ENCODE results near the gene P2RY11. TPM values are rescaled to one million over a fixed set of nuclear protein-coding genes. Genes with fewer than 3 reads are reported as not detected.

P2RY11 gene
- total RNA-seq, 1 donor from 2014 or later: 25.9 TPM

DNA sequence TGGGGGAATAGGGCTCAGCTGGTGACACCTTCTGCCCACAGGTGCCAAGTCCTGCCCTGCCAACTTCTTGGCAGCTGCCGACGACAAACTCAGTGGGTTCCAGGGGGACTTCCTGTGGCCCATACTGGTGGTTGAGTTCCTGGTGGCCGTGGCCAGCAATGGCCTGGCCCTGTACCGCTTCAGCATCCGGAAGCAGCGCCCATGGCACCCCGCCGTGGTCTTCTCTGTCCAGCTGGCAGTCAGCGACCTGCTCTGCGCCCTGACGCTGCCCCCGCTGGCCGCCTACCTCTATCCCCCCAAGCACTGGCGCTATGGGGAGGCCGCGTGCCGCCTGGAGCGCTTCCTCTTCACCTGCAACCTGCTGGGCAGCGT is 2.1 kb downstream of the P2RY11 start:
- H3K4me1 Mint-ChIP-seq: no peaks in the 10 kb centered on the region
- H3K36me3 Mint-ChIP-seq (ENCODE audit: low read depth): peaks cover 5% of the 10 kb centered on the region
- DNase-seq (ENCODE audit: low read depth, low spot score): no peak
- H3K9me3 Mint-ChIP-seq: no peaks in the 10 kb centered on the region
- no peak overlapping the region for H3K27ac Mint-ChIP-seq (ENCODE audit: unreplicated experiment)
- TF ChIP-seq CTCF (conservative IDR thresholded peaks at IDR 0.05): no peak
- peaks cover 12% of the 10 kb centered on the region for H3K27me3 Mint-ChIP-seq (ENCODE audit: low read depth)
- H3K4me3 Mint-ChIP-seq: peak overlapping the region; percentile 79

GRCh38 chr19:10113964-10114650 is 2.6 kb downstream of the P2RY11 start:
- Mint-ChIP-seq H3K4me1 (peaks cover 4% of the 10 kb centered on the region), H3K27me3 (ENCODE audit: low read depth) (peaks cover 12% of the 10 kb centered on the region), H3K27ac (ENCODE audit: unreplicated experiment) (no peak overlapping the region), H3K36me3 (ENCODE audit: low read depth) (peaks cover 5% of the 10 kb centered on the region), H3K4me3 (peak overlapping the region; percentile 83), H3K9me3 (no peaks in the 10 kb centered on the region)
- no peak for DNase-seq (ENCODE audit: low read depth, low spot score)
- TF ChIP-seq CTCF (conservative IDR thresholded peaks at IDR 0.05): no peak

- Mint-ChIP-seq H3K4me3 (peak overlapping the region; percentile 83), H3K4me1 (peaks cover 8% of the 10 kb centered on the region), H3K27me3 (ENCODE audit: low read depth) (peaks cover 15% of the 10 kb centered on the region), H3K36me3 (ENCODE audit: low read depth) (peaks cover 2% of the 10 kb centered on the region), H3K27ac (ENCODE audit: unreplicated experiment) (no peak overlapping the region), H3K9me3 (no peaks in the 10 kb centered on the region)
- no peak for DNase-seq (ENCODE audit: low read depth, low spot score)
- TF ChIP-seq CTCF (conservative IDR thresholded peaks at IDR 0.05): no peak
These were observed 3.3 kb downstream of the P2RY11 start for GRCh38 chr19:10114651-10115391.

DNA sequence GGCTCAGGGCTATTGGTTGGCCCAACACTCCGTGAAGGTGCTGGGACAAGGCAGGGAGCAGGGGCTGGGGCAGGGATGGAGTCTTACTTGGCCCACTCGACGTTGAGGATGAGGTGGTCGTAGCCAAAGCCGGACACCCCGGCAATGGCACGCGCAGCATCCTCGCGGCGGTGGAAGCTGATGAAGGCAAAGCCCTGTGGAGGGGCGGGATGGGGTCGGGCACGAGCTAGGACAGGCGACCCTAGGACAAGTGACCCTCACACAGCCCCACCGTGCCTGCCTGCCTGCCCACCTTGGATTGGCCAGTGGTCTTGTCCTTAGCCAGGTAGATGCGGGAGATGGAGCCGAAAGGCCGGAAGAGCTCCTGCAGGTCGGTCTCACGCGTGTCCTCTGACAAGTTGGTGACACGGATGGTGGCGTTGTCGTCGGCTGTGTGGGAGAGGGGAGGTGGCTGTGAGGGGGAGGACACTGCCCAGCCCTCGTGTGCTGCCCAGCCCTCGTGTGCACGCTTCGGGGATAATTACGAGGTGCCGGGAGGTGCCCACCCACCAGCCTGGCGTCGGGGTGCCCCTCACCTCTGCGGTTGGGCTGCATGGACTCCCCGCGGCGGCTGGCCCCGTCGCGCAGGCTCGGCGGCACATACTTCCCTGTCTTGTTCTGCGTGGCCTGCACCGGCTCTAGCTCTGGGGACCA is 4.0 kb downstream of the P2RY11 start:
- TF ChIP-seq CTCF (conservative IDR thresholded peaks at IDR 0.05): no peak
- H3K4me1 Mint-ChIP-seq: peaks cover 11% of the 10 kb centered on the region
- H3K27me3 Mint-ChIP-seq (ENCODE audit: low read depth): peaks cover 16% of the 10 kb centered on the region
- peak overlapping the region; percentile 84 for H3K4me3 Mint-ChIP-seq
- DNase-seq (ENCODE audit: low read depth, low spot score): no peak
- no peaks in the 10 kb centered on the region for H3K9me3 Mint-ChIP-seq
- no peak overlapping the region for H3K27ac Mint-ChIP-seq (ENCODE audit: unreplicated experiment)
- peaks cover 3% of the 10 kb centered on the region for H3K36me3 Mint-ChIP-seq (ENCODE audit: low read depth)

DNA sequence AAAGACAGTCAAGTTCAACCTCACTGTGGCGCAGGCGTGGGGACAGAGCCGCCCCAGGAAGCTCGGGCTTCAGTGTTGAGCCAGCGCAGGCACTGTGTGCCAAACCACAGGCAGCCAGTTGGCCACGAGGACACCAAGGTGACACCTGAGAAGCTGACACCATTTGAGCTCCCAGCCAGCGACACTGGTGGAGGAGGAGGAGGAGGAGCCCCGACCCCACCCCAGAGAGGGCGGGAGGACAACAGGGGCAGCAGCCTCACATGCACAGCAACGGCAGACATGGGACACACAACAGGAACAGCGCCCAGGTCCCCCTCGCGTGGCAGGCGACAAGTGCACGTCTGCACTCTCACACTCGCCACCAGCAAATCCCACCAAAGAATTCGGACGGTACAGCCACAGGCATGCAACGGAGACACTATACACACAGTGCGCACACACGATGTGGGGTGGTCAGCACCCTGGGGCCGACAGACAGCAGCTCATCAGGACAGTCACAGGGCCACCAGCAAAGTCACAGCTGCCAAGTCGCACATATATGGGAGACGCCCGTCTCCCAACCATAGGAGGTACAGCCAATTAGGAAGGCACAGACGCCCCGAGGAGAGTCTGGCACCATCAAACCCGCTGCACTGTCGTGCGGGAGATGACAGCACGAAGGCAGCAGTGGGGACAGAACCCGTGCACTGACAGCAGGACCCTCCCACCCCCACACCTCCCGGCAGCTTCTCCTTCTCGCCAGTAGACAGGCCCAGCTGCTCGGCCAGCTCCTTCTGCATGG is 4.8 kb downstream of the P2RY11 start:
- Mint-ChIP-seq H3K27me3 (ENCODE audit: low read depth) (peaks cover 18% of the 10 kb centered on the region), H3K4me1 (peaks cover 11% of the 10 kb centered on the region), H3K9me3 (no peaks in the 10 kb centered on the region), H3K4me3 (peak overlapping the region; percentile 84), H3K27ac (ENCODE audit: unreplicated experiment) (no peak overlapping the region), H3K36me3 (ENCODE audit: low read depth) (peaks cover 6% of the 10 kb centered on the region)
- DNase-seq (ENCODE audit: low read depth, low spot score): no peak
- TF ChIP-seq CTCF (conservative IDR thresholded peaks at IDR 0.05): no peak
